A204.1 (cell line): ENCODE measurements around the gene PUS1.
"Not testable (repeated sequence)": the region's sequence is repeated elsewhere in the genome, so short reads cannot be mapped to it uniquely, and the experiment has no call there.

Experiments used
- FAIRE-seq: peaks from 2 replicates; lab custom pipeline; 2012; peaks lifted over from hg19 to GRCh38; lab: Jason Lieb, UNC

PUS1 gene

DNA sequence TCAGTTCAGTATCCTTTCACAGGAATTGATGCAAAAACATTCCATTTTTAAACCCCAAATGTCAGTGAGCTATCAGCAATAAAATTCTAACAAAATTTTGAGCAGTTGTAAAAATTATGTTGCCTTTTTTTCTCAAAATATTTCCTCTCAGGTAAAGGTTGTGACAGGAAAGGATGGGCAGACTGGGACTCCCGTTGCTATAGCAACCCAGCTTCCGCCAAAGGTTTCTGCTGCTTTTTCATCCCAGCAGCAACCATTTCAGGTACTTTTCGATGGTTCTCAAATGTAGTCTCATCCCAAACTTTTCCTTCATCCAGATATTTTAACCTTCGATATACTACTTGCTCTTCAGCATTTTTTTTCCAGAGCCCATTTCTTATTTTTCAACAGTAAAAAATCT, 34.3 kb downstream of the PUS1 start:
- no peak for FAIRE-seq

DNA sequence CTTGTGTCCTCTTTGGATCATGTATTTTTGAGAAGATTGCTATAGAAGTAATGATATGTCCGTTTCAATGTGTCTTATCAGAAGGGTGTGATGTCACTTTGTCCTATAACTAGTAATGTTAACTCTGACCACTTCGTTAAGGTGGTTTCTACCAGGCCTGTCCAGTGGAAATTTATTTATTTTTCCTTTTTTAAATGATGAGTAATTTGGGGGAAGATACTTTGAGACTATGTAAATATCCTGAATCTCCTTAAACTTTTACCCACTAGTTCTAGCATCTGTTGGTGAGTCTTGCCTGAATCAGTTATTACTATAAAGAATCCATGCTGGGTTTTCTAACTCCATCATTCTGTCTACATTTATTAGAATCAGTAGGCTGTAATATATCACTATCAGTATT, 36.0 kb downstream of the PUS1 start:
- FAIRE-seq = no peak

DNA sequence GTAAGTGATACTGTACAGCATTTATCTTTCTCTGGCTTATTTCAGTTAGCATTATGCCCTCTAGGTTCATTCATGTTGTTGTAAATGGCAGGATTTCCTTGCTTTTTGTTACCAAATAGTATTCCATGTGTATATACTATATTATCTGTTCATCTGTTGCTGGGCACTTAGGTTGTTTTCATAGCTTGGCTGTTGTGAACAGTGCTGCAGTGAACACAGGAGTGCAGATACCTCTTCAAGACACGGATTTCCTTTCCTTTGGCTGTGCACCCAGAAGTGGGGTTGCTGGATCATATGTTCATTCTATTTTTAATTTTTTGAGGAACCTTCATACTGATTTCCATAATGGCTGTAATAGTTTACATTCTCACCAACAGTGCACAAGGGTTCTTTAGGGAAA, 42.1 kb downstream of the PUS1 start:
- no peak for FAIRE-seq

DNA sequence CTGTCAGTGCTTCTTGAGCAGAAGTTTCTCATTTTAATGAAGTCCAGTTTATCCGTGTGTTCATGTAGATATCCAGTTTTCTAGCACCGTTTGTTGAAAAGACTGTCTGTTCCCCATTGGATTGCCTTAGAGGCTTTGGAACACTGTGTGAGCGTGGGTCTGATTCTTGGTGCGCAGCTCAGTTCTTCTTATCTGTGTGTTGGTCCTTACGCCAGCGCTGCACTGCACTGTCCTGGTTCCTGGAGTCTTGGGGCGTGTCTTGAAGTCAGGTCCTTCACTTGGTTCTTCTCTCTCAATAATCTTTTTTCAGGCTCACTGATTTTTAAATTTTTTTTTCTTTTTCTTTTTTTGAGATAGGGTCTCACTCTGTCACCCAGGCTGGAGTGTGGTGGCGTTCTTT, 46.2 kb downstream of the PUS1 start:
- FAIRE-seq = no peak

DNA sequence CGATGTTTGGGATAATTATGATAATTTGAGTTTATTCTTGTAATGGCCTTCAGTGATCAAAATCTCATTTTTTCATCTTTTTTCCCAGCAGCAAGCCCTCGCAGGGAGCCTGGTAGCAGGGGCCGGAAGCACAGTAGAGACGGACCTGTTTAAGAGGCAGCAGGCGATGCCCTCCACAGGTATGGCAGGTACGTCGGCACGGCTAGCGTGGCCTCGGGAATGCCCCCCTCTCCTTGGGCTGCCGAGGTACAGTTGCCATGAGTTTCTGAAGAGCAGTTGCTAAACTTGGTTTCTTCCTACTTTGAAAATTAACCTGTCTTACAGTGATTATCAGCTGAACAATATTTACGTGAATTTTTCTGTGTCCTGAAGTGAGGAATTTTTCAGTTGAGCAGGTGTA, 50.5 kb downstream of the PUS1 start:
- FAIRE-seq = no peak

DNA sequence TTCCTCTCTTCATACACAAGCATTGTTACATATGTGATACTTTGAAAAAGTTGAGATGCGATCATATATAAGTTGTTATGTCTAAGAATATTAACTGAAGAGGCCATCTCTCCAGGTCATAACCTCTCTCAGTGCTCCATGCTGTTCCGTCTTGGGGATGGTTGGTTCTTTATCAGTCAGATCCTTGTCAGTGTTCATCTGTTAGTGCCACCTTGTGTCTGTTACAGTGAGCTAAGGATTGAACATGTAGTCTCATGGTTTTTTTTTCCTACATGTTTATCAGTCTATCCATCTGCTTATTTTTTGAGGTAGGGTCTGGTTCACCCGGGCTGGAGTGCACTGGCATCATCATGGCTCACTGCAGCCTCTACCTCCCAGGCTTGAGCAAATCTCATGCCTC, 51.2 kb downstream of the PUS1 start:
- no peak for FAIRE-seq

DNA sequence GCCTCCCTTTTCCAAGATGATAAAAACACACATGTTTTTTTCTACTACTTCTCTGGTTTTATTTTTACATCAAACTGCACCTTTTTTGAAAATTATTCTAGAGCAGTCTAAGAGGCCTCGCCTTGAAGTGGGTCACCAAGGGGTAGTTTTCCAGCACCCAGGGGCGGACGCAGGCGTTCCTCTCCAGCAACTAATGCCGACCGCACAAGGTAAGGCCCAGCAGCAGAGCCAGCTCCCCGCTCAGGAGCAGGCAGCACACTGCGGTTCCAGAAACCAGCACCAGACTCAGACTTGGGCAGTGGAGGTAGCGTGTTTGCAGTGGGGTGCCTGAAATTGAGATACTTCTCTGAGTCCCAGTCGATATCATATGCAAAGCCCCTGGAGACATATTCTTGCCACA, 52.3 kb downstream of the PUS1 start:
- FAIRE-seq = no peak

DNA sequence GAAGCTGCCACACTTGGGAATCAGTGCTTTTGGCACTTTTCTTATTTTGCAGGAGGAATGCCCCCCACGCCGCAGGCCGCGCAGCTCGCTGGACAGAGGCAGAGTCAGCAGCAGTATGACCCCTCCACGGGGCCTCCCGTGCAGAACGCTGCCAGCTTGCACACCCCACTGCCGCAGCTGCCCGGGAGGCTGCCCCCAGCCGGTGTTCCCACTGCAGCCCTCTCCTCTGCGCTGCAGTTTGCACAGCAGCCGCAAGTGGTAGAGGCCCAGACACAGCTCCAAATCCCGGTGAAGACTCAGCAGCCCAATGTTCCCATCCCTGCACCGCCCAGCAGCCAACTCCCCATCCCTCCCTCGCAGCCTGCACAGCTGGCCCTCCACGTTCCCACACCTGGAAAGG, 53.0 kb downstream of the PUS1 start:
- no peak for FAIRE-seq

DNA sequence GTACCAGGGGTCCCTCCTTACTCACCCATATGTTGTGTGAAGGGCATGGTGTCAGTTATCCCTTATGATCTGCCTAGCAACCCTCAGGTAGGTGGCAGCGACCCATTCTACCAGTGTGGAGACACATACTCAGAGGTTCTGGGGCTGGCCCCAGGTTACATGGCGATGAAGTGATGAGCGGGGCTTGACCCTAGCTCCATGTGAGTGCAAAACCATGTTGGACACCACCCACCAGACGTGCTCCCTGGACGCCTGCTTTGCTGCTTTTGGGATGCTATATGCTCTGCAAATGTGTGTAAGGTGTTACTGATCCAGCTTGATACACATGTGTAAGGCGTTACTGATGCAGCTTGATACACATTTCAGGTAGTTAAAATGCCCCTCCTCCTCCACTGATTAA, 54.0 kb downstream of the PUS1 start:
- FAIRE-seq = no peak

DNA sequence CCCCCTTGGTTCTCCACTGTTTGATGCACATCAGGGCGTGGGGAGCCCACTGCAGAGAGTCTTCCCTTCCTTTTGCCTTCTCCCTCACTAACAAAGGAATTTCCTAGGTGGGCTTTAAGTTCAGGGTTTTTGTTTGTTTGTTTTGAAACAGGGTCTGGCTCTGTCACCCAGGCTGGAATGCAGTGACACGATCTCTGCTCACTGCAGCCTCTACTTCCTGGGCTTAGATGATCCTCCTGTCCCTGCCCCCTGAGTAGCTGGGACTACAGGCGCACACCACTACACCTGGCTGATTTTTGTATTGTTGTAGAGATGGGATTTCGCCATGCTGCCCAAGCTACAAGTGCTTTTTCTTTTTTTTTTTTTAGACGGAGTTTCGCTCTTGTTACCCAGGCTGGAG, 54.5 kb downstream of the PUS1 start:
- FAIRE-seq = no peak

DNA sequence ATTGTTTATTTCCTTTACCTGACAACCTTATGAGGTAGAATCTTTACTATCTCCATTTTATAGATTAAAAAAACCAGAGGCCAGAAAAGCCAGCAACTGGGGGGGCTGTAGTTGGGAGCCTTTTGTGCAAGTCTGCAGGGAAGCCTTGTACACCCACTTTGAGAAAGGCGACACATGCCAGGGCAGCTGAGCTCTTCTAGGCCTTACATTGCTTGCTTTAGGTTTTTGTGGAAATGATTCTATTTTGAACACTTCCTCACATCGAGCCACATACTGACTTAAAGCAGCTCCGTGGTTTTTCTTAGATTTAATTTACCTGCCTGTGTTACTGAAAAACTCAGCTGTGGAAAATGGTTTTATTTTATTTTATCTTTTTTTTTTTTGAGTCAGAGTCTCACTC, 55.3 kb downstream of the PUS1 start:
- no peak for FAIRE-seq

DNA sequence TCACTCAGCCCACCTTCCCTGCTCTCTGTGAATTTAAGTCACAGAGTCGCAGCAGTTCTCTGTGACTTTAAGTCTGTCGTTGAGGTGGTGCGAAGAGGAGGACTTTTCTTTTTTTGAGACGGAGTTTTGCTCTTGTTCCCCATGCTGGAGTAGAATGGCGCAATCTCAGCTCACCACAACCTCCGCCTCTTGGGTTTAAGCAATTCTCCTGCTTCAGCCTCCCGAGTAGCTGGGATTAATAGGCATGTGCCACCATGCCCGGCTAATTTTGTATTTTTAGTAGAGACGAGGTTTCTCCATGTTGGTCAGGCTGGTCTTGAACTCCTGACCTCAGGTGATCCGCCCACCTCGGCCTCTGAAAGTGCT, 56.4 kb downstream of the PUS1 start:
- FAIRE-seq = not testable (repeated sequence)

DNA sequence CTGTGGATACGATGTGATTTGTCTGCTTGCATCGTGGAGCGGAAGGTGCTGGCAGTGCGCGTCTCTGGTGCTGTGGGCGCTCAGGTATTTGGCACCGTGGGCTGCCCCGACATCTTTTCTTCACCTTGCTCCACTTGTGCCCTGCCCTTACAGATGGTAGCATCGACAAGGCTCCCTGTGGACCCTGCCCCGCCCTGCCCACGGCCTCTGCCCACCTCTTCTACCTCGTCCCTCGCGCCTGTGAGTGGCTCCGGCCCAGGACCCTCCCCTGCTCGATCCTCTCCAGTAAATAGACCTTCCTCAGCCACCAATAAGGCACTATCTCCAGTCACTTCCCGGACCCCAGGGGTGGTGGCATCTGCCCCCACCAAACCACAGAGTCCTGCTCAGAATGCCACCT, 57.3 kb downstream of the PUS1 start:
- no peak for FAIRE-seq

DNA sequence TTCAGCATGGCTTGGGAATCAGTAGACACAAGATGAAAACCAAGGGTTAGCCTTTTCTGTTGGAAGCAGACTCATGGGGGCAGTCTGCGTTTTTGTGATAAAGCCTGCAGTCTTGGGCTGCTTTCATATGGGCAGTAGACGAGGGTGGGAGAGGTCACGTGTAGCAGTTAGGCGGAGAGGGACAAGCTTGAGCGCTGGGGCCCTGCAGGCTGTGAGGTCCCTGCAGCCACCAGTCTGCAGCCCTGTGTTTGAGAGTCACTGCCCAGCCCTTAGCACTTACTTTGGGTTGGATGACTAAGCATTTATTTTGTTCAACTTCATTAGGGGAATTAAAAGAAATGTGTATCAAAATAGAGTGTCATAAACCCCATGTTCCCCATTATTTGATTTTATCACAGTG, 57.8 kb downstream of the PUS1 start:
- no peak for FAIRE-seq

DNA sequence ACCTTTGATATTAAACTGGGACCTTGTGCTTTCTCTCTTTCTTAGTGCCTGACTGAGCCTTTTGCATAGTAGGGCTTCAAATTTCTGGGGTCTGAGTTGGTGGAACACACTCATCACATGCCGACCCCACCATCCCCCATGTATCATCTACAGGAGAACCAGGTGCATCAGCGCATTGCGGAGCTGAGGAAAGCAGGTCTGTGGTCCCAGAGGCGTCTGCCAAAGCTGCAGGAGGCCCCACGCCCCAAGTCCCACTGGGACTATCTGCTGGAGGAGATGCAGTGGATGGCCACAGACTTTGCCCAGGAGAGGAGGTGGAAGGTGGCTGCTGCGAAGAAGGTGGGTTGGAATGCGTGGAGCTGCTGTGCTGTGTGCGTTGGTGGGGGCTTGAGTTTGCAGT, 58.5 kb downstream of the PUS1 start:
- no peak for FAIRE-seq

DNA sequence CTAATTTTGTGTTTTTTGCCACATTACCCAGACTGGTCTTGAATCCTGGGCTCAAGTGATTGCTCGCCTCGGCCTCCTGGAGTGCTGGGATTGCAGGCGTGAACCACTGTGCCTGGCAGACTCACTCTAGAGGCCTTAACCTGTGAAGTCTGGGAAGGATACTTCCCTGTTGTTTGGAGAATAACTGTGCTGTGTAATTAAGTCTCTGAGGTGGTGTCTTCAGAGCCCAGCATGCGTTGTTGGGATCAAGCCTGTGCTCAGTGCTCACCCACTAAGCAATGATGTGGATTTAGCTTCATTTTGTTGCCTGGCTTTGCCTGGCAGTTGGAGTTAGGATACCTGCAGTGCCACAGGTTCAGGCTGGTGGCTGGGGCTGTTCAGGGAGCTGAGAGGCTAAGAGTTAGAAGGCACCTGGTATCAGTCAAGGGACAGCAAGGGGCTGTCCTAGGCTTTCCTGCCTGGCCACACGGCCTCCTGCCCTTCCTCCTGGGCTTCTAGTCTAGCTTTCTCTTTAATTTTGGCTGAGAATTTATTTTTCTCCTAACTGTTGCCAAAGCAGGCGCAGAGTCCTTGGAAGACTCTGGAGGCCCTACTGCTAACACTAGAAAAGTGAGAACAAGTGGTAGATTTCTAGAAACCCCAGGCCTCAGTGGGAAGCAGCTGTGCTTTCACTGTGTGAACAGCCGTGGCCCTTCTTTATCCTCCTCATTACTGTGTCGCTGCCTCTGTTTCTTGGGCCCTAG, 59.1 kb downstream of the PUS1 start:
- FAIRE-seq = no peak

DNA sequence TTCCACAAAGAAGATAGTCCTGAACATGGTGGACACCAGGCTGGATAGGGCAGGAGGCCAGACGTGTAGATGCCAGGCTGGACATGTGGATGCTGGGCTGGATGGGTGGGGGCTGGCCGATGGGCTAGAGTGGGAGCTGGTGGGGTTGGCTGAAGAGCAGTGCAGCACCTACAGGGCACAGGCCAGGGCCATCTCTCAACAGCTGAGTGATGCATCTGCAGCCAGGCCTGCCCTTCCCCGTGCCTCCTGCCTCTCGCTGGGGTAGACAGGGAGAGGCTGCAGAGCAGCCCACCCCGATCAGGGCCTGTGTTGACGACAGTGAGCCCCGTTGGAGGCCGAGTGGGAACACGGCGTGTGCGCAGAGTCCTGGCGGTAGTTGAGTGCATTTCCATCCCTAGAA, 59.9 kb downstream of the PUS1 start:
- no peak for FAIRE-seq

DNA sequence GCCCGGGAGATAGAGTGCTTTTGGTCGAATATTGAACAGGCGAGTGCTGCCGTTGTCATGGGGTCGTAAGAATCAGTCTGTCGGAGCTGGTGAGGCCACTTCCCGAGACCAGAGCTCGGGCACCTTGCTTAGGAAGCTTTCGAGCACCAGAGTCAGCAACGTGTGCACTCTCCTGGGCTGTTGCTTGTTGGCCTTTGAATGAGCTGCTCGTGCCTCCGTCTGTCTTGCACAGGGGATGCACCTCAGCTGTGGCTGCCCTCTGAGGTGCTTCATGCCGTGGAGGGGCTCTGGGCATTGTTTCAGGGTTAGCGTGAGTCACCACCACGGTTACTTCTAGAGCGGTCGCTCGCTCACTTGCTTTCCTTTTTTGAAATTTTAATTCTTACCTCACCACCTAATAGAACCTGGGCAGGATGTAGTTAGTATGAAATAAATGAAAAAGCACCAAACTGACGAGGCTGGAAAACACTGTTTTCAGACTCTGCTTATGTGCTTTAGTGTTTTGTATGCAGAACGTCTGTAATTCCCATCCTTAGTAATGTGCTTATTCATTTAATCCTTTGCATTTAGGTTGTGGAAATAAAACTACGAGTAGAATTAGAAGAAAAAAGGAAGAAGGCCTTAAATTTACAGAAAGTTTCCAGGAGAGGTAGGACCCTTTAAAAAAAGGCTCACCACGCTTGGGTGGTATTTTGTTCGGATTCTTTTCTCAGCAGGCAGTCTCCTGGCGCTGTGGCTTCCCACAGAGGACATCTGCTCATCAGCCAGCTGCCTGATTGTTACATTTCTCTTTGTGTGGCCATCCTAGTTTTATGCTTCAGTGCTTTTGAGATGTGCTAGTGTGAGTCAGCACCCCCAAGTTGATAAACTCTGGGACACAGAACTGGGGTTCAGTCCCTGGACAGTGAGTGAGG, 61.2 kb downstream of the PUS1 start:
- FAIRE-seq = no peak

DNA sequence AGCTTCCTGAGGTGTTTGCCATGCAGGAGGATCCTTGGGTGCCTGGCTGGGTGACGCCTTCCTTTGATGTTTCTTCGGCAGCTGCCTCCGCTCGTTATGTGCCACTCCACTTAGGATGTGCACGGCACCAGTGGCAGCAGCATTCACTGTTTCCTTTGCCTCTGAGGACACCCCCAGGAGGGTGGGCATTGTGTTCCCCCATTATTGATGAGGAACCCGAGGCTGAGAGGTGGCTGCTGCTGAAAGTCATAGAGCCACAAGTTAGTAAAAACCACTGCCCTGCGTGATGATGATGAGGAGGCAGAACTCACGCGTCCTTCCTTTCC, 61.9 kb downstream of the PUS1 start:
- FAIRE-seq = no peak

DNA sequence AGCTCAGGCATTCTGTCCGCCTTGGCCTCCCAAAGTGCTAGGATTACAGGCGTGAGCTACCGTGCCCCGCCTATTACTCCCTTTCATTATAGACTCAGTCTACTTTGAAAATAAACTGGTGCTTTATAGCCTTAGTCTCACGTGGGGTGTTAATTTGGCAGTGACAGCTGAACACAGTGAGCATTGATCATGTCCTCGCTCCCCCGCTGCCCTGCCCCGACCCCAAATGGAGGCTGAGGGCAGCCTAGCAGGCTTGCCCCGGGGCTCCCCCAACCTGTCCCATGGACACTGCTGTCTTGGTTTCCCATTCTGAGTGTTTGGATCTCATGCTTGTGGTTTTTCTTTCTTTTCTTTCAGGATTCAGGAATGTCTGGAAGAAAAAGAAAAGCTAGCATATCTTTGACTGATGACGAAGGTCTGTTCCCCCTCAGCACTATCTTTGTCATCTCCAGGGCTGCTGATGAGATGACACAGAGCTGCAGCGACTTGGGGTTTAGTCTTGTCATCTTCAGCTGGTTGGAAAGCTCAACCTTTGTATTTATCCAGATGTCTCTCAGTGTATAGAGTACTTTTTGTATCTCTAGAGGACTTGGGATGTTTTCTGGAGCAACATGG, 62.8 kb downstream of the PUS1 start:
- no peak for FAIRE-seq

DNA sequence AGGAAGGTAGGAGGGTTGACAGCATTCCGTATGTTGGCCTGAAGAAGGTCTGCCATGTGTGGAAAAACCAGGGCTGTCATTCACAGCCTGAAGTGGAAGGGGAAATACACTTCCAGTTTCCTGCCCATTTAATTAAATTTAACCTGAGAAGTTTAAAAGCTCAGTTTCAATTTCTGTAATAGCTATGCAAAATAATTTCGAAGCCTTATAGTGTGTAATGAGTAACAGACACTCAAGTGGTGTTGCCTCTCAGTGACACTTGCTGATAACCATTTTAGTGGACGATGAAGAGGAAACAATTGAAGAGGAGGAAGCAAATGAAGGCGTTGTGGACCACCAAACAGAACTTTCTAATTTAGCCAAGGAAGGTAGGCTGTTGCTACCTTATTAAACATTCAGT, 65.5 kb downstream of the PUS1 start:
- FAIRE-seq = no peak
